PC-9 (cell line): Measurements from ENCODE around the gene CFAP46. TPM values are rescaled to one million over a fixed set of nuclear protein-coding genes. Genes with fewer than 3 reads are reported as not detected.

ENCODE experiments used
- BruUV-seq: library from RNA; stranded (reverse); fragments of 400-500 nt; replicated peaks from 2 replicates; lab custom pipeline; 2021; lab: Mats Ljungman, UMichigan
- CTCF ChIA-PET: fragments of 300-600 bp; sonication (Branson Sonifier 250); formaldehyde crosslinking; loops from one replicate; lab custom pipeline; 2022; ENCODE audit warnings: antibody characterized with exemption; lab: Charles Lee
- POLR2A ChIA-PET: fragments of 300-600 bp; sonication (Branson Sonifier 250); formaldehyde crosslinking; loops from one replicate; lab custom pipeline; 2022; ENCODE audit warnings: antibody characterized with exemption; ENCODE audit not compliant: unreplicated experiment; lab: Charles Lee
- DNase-seq, 2 experiments: peaks; one replicate each; pipeline versions ENCODE4 v3.0.0 to v3.0.0-alpha.2; 2015 to 2022; ENCODE audit warnings: mixed read lengths in 1 of 2
- H2AFZ ChIP-seq: fragments of 200-600 bp; sonication (generic); 2 replicates; pipeline ENCODE4 v1.8.1; 2017; ENCODE audit warnings: antibody characterized with exemption
- H3F3A ChIP-seq: fragments of 200-600 bp; sonication (generic); 2 replicates; pipeline ENCODE4 v1.8.1; 2017; ENCODE audit warnings: antibody characterized with exemption, mild to moderate bottlenecking, low read depth; ENCODE audit not compliant: insufficient read depth
- H3K27ac ChIP-seq: fragments of 200-600 bp; sonication (generic); 2 replicates; pipeline ENCODE4 v1.6.1; 2016; ENCODE audit warnings: mixed run types
- H3K27me3 ChIP-seq: fragments of 200-600 bp; sonication (generic); 2 replicates; pipeline ENCODE4 v1.6.1; 2016; ENCODE audit warnings: low read depth, mixed run types; ENCODE audit not compliant: insufficient read depth
- H3K36me3 ChIP-seq: fragments of 200-600 bp; sonication (generic); 2 replicates; pipeline ENCODE4 v1.6.1; 2016; ENCODE audit warnings: low read depth, mixed run types
- H3K4me1 ChIP-seq: fragments of 200-600 bp; sonication (generic); replicated peaks from 2 replicates; pipeline ENCODE4 v1.6.1; 2016; ENCODE audit warnings: mixed run types; ENCODE audit not compliant: insufficient read depth
- H3K4me2 ChIP-seq: fragments of 200-600 bp; sonication (generic); 2 replicates; pipeline ENCODE4 v1.6.1; 2017; ENCODE audit warnings: mixed run types
- H3K4me3 ChIP-seq: fragments of 200-600 bp; sonication (generic); 2 replicates; pipeline ENCODE4 v1.6.1; 2016; ENCODE audit warnings: mixed run types
- H3K79me2 ChIP-seq: fragments of 200-600 bp; sonication (generic); 2 replicates; pipeline ENCODE4 v1.6.1; 2017; ENCODE audit warnings: low read depth, mixed run types
- H3K9me2 ChIP-seq: fragments of 200-600 bp; sonication (generic); 2 replicates; pipeline ENCODE4 v1.8.1; 2017; ENCODE audit warnings: mild to moderate bottlenecking; ENCODE audit not compliant: insufficient read depth
- H3K9me3 ChIP-seq: fragments of 200-600 bp; sonication (generic); 2 replicates; pipeline ENCODE4 v1.8.1; 2016; ENCODE audit warnings: low read depth; ENCODE audit not compliant: insufficient read depth
- H4K20me1 ChIP-seq: fragments of 200-600 bp; sonication (generic); 2 replicates; pipeline ENCODE4 v1.8.1; 2017; ENCODE audit not compliant: insufficient read depth
- CTCF ChIP-seq: fragments of 200-600 bp; sonication (generic); conservative IDR thresholded peaks from 2 replicates; pipeline ENCODE4 v1.6.1; 2017; ENCODE audit warnings: mixed run types, antibody characterized with exemption, mild to moderate bottlenecking, moderate library complexity
- EZH2 ChIP-seq: fragments of 200-600 bp; sonication (generic); IDR thresholded peaks from 2 replicates; pipeline ENCODE4 v1.8.0; 2017; ENCODE audit warnings: antibody characterized with exemption, low read depth
- intact Hi-C: fragments of 100-400 bp; cut with micrococcal nuclease; formaldehyde crosslinking; loops from one replicate; pipeline ENCODE4 v1.10.0; 2022; ENCODE audit not compliant: unreplicated experiment
- total RNA-seq: library from RNA; stranded (reverse); gene quantifications from 2 replicates; pipeline ENCODE4 v1.2.3, GENCODE V29; 2021

CFAP46 gene
- total RNA-seq, 1 experiment from 2014 or later, result not detected

GRCh38 chr10:132796846-132797245 is 145.5 kb downstream of the CFAP46 start:
- no peak overlapping the region for H3K4me3 ChIP-seq
- no peaks in the 10 kb centered on the region for H3K79me2 ChIP-seq
- H3K9me2 ChIP-seq, result no peaks in the 10 kb centered on the region
- H3K4me2 ChIP-seq, result no peak overlapping the region
- TF ChIP-seq EZH2 (no peak), CTCF (no peak)
- no peaks in the 10 kb centered on the region for H3K36me3 ChIP-seq
- no peaks in the 10 kb centered on the region for H3K9me3 ChIP-seq
- no peaks in the 10 kb centered on the region for H3K4me1 ChIP-seq
- intact Hi-C loops, result no loop called here
- no peaks in the 10 kb centered on the region for H3K27me3 ChIP-seq
- H2AFZ ChIP-seq, result no peak overlapping the region
- no peak overlapping the region for H3K27ac ChIP-seq
- CTCF ChIA-PET, result no interaction called here
- no peak for DNase-seq
- no peaks in the 10 kb centered on the region for H3F3A ChIP-seq
- POLR2A ChIA-PET, result no interaction called here
- no TSS peak for BruUV-seq
- H4K20me1 ChIP-seq, result no peaks in the 10 kb centered on the region

- H3K27me3 ChIP-seq, result no peaks in the 10 kb centered on the region
- intact Hi-C loops, result no loop called here
- H3K36me3 ChIP-seq, result no peaks in the 10 kb centered on the region
- BruUV-seq, result no TSS peak
- no peaks in the 10 kb centered on the region for H3K79me2 ChIP-seq
- H3K4me1 ChIP-seq, result no peaks in the 10 kb centered on the region
- no peak overlapping the region for H2AFZ ChIP-seq
- H4K20me1 ChIP-seq, result no peaks in the 10 kb centered on the region
- H3F3A ChIP-seq, result no peaks in the 10 kb centered on the region
- H3K9me2 ChIP-seq, result no peaks in the 10 kb centered on the region
- ChIA-PET CTCF (no interaction called here), POLR2A (interaction anchor here (0.5 kb wide), 1 partner anchor 9 kb away, joined by 4 read pairs; no protein-coding TSS in a partner anchor)
- H3K4me2 ChIP-seq, result no peak overlapping the region
- H3K9me3 ChIP-seq, result no peaks in the 10 kb centered on the region
- H3K27ac ChIP-seq, result no peak overlapping the region
- TF ChIP-seq CTCF (no peak), EZH2 (no peak)
- no peak overlapping the region for H3K4me3 ChIP-seq
- no peak for DNase-seq
Measured at GRCh38 chr10:132793871-132794849, 148.2 kb downstream of the CFAP46 start.

- Histone ChIP-seq H3K79me2 (no peaks in the 10 kb centered on the region), H3K9me3 (no peaks in the 10 kb centered on the region), H3F3A (no peaks in the 10 kb centered on the region), H3K4me1 (no peaks in the 10 kb centered on the region), H3K4me3 (no peak overlapping the region), H4K20me1 (no peaks in the 10 kb centered on the region), H3K4me2 (no peak overlapping the region), H3K36me3 (no peaks in the 10 kb centered on the region), H3K27me3 (no peaks in the 10 kb centered on the region), H3K27ac (no peak overlapping the region), H2AFZ (no peak overlapping the region), H3K9me2 (no peaks in the 10 kb centered on the region)
- ChIA-PET POLR2A (no interaction called here), CTCF (interaction anchor here (0.5 kb wide), 1 partner anchor 92 kb away, joined by 3 read pairs; no protein-coding TSS in a partner anchor)
- intact Hi-C loops, result no loop called here
- no peak for TF ChIP-seq EZH2
- no peak for TF ChIP-seq CTCF
- DNase-seq, result no peak
- no TSS peak for BruUV-seq
Measured at GRCh38 chr10:132793213-132793612, 149.2 kb downstream of the CFAP46 start.
